ENCODE data around the gene KRTAP4-1. TPM values are rescaled to one million over a fixed set of nuclear protein-coding genes. Genes with fewer than 3 reads are reported as not detected.
"Not testable (repeated sequence)": the region's sequence is repeated elsewhere in the genome, so short reads cannot be mapped to it uniquely, and the experiment has no call there.

The KRTAP4-1 gene
- total and polyA plus RNA-seq, 4 donors, result not detected

DNA sequence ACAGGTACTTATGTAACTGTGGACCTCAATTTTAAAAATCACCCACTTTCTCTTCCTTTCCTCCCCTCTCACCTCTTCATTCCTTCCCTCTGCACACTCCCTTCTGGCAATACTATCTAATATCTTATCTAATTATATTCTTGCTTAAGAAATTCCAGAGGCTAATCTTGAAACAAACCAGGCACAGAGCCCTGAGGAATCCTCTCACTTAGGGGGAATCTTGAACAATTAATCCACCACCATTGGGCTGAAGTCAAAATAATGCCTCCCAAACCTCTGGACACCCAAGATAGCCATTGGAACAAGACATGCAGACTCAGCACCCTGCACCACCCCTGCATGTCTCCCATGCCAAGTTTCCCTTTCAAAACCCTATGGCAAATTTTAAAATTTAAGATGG, 43.4 kb downstream of the KRTAP4-1 start:
- TF ChIP-seq TAF1 (conservative IDR thresholded peaks at IDR 0.05) (no peak), NR2F2 (IDR thresholded peaks at IDR 0.05) (no peak)
- H3K36me3 ChIP-seq (ENCODE audit: control insufficient read depth in 4 of 4, insufficient read depth in 3 of 4, low read depth in 1 of 4, low read length in 3 of 4), result no peaks in the 10 kb centered on the region
- no peak overlapping the region for H3K9ac ChIP-seq (ENCODE audit: low read depth in 1 of 2, low read length in 2 of 2)
- DNase-seq (ENCODE audit: low spot score), result no peak
- no peak overlapping the region for H3K4me3 ChIP-seq (ENCODE audit: low read depth in 1 of 3, low read length in 3 of 3)
- H3K27me3 ChIP-seq (ENCODE audit: control insufficient read depth in 4 of 4, insufficient read depth in 4 of 4, low read length in 3 of 4), result peaks cover 0 to 4% (median under 1%) of the 10 kb centered on the region in 4 donors
- H3K27ac ChIP-seq (ENCODE audit: low read depth in 1 of 2, low read length in 2 of 2), result no peak overlapping the region
- H3K9me3 ChIP-seq (ENCODE audit: control insufficient read depth in 4 of 4, low read length in 3 of 4), result peaks cover 5 to 27% (median 11%) of the 10 kb centered on the region in 4 donors
- no peaks in the 10 kb centered on the region for H3K4me1 ChIP-seq (ENCODE audit: control insufficient read depth in 4 of 4, insufficient read depth in 4 of 4, low read length in 3 of 4)

- no peaks in the 10 kb centered on the region for H3K4me1 ChIP-seq (ENCODE audit: control insufficient read depth in 4 of 4, insufficient read depth in 4 of 4, low read length in 3 of 4)
- H3K4me3 ChIP-seq (ENCODE audit: low read depth in 1 of 3, low read length in 3 of 3), result no peak within 1 kb of the TSS
- H3K27ac ChIP-seq (ENCODE audit: low read depth in 1 of 2, low read length in 2 of 2), result no peak within 1 kb of the TSS
- TF ChIP-seq ATF3 (IDR thresholded peaks at IDR 0.05) (no peak), HNF4A (conservative IDR thresholded peaks at IDR 0.05) (no peak), EGR1 (IDR thresholded peaks at IDR 0.05; ENCODE audit: low read depth in 2 of 2) (no peak), NR2F2 (IDR thresholded peaks at IDR 0.05) (no peak), FOXA2 (IDR thresholded peaks at IDR 0.05) (no peak), RXRA (IDR thresholded peaks at IDR 0.05) (no peak), MAX (IDR thresholded peaks at IDR 0.05) (no peak), GABPA (IDR thresholded peaks at IDR 0.05 in 1 of 2, conservative IDR thresholded peaks at IDR 0.05 in 1 of 2) (no peak), HNF4G (IDR thresholded peaks at IDR 0.05) (no peak), CTCF (IDR thresholded peaks at IDR 0.05; ENCODE audit: low read depth, low read length, missing input control) (no peak), JUND (IDR thresholded peaks at IDR 0.05) (no peak), TAF1 (conservative IDR thresholded peaks at IDR 0.05) (no peak), RAD21 (IDR thresholded peaks at IDR 0.05) (no peak), YY1 (IDR thresholded peaks at IDR 0.05) (no peak), FOXA1 (IDR thresholded peaks at IDR 0.05) (no peak)
- DNase-seq (ENCODE audit: low spot score), result no peak
- no peaks in the 10 kb centered on the region for H3K36me3 ChIP-seq (ENCODE audit: control insufficient read depth in 4 of 4, insufficient read depth in 3 of 4, low read depth in 1 of 4, low read length in 3 of 4)
- 82% methylated on average over 6 of the region's 6 CpGs for WGBS
- peaks cover 5 to 27% (median 11%) of the 10 kb centered on the region in 4 donors for H3K9me3 ChIP-seq (ENCODE audit: control insufficient read depth in 4 of 4, low read length in 3 of 4)
- no peak within 1 kb of the TSS for H3K9ac ChIP-seq (ENCODE audit: low read depth in 1 of 2, low read length in 2 of 2)
- H3K27me3 ChIP-seq (ENCODE audit: control insufficient read depth in 4 of 4, insufficient read depth in 4 of 4, low read length in 3 of 4), result peaks cover 0 to 4% (median under 1%) of the 10 kb centered on the region in 4 donors
Observed at GRCh38 chr17:41140360-41141131, 44.2 kb downstream of the KRTAP4-1 start, which contains the start of gene KRTAP4-6. Gene KRTAP4-6 (minus strand): TSS chr17:41140544. CDS start chr17:41140487, 57 bp downstream.

GRCh38 chr17:41139865-41140264, 44.8 kb downstream of the KRTAP4-1 start:
- H3K4me1 ChIP-seq (ENCODE audit: control insufficient read depth in 4 of 4, insufficient read depth in 4 of 4, low read length in 3 of 4), result not testable (repeated sequence)
- 84% methylated on average over 12 of the region's 12 CpGs for WGBS

More at GRCh38 chr17:41139865-41140264, 44.8 kb downstream of the KRTAP4-1 start:
- H3K36me3 ChIP-seq (ENCODE audit: control insufficient read depth in 4 of 4, insufficient read depth in 3 of 4, low read depth in 1 of 4, low read length in 3 of 4); H3K27me3 ChIP-seq (ENCODE audit: control insufficient read depth in 4 of 4, insufficient read depth in 4 of 4, low read length in 3 of 4); DNase-seq (ENCODE audit: low spot score); H3K4me3 ChIP-seq (ENCODE audit: low read depth in 1 of 3, low read length in 3 of 3); H3K27ac ChIP-seq (ENCODE audit: low read depth in 1 of 2, low read length in 2 of 2); H3K9ac ChIP-seq (ENCODE audit: low read depth in 1 of 2, low read length in 2 of 2): not testable (repeated sequence)
- peaks cover 5 to 27% (median 11%) of the 10 kb centered on the region in 4 donors for H3K9me3 ChIP-seq (ENCODE audit: control insufficient read depth in 4 of 4, low read length in 3 of 4)

Small RNA genes within 50 kb of the gene (small RNA-seq; reads per million reads assigned to genes)
- gene KRTAP4-17P, result not detected

Other genes starting within 250 kb of the KRTAP4-1 start
Only the 30 nearest of the 41 such genes appear.
- gene KRTAP1-5, start 157.7 kb downstream of the KRTAP4-1 start, total RNA-seq, result not detected
- gene KRTAP1-5, start 157.7 kb downstream of the KRTAP4-1 start, polyA plus RNA-seq, result not detected
- gene KRTAP1-4, start 154.7 kb downstream of the KRTAP4-1 start, total RNA-seq, result not detected
- gene KRTAP1-4, start 154.7 kb downstream of the KRTAP4-1 start, polyA plus RNA-seq, result not detected
- gene KRTAP1-3, start 150.0 kb downstream of the KRTAP4-1 start, total RNA-seq, result not detected
- not detected for gene KRTAP1-3, start 150.0 kb downstream of the KRTAP4-1 start, polyA plus RNA-seq
- not detected for gene KRTAP1-1, start 143.5 kb downstream of the KRTAP4-1 start, total RNA-seq
- not detected for gene KRTAP1-1, start 143.5 kb downstream of the KRTAP4-1 start, polyA plus RNA-seq
- not detected for gene KRTAP2-1, start 137.6 kb downstream of the KRTAP4-1 start, total RNA-seq
- not detected for gene KRTAP2-1, start 137.6 kb downstream of the KRTAP4-1 start, polyA plus RNA-seq
- gene KRTAP2-2, start 129.7 kb downstream of the KRTAP4-1 start, total RNA-seq, result not detected
- not detected for gene KRTAP2-2, start 129.7 kb downstream of the KRTAP4-1 start, polyA plus RNA-seq
- gene KRTAP2-3, start 124.8 kb downstream of the KRTAP4-1 start, total RNA-seq, result not detected
- not detected for gene KRTAP2-3, start 124.8 kb downstream of the KRTAP4-1 start, polyA plus RNA-seq
- not detected for gene KRTAP2-4, start 119.0 kb downstream of the KRTAP4-1 start, total RNA-seq
- gene KRTAP2-4, start 119.0 kb downstream of the KRTAP4-1 start, polyA plus RNA-seq, result not detected
- not detected for gene KRTAP4-7, start 100.8 kb downstream of the KRTAP4-1 start, total RNA-seq
- not detected for gene KRTAP4-7, start 100.8 kb downstream of the KRTAP4-1 start, polyA plus RNA-seq
- gene KRTAP4-8, start 86.8 kb downstream of the KRTAP4-1 start, total RNA-seq, result not detected
- not detected for gene KRTAP4-8, start 86.8 kb downstream of the KRTAP4-1 start, polyA plus RNA-seq
- not detected for gene KRTAP4-16, start 82.7 kb downstream of the KRTAP4-1 start, total RNA-seq
- gene KRTAP4-16, start 82.7 kb downstream of the KRTAP4-1 start, polyA plus RNA-seq, result not detected
- not detected for gene KRTAP4-9, start 79.5 kb downstream of the KRTAP4-1 start, total RNA-seq
- not detected for gene KRTAP4-9, start 79.5 kb downstream of the KRTAP4-1 start, polyA plus RNA-seq
- gene KRTAP4-11, start 66.5 kb downstream of the KRTAP4-1 start, total RNA-seq, result not detected
- gene KRTAP4-11, start 66.5 kb downstream of the KRTAP4-1 start, polyA plus RNA-seq, result not detected
- not detected for gene KRTAP4-12, start 60.7 kb downstream of the KRTAP4-1 start, total RNA-seq
- not detected for gene KRTAP4-12, start 60.7 kb downstream of the KRTAP4-1 start, polyA plus RNA-seq
- gene KRTAP4-6, start 44.4 kb downstream of the KRTAP4-1 start, total RNA-seq, result not detected
- gene KRTAP4-6, start 44.4 kb downstream of the KRTAP4-1 start, polyA plus RNA-seq, result not detected
- not detected for gene KRTAP4-5, start 35.1 kb downstream of the KRTAP4-1 start, total RNA-seq
- not detected for gene KRTAP4-5, start 35.1 kb downstream of the KRTAP4-1 start, polyA plus RNA-seq
- not detected for gene KRTAP4-4, start 24.2 kb downstream of the KRTAP4-1 start, total RNA-seq
- gene KRTAP4-4, start 24.2 kb downstream of the KRTAP4-1 start, polyA plus RNA-seq, result not detected
- not detected for gene KRTAP4-3, start 16.7 kb downstream of the KRTAP4-1 start, total RNA-seq
- gene KRTAP4-3, start 16.7 kb downstream of the KRTAP4-1 start, polyA plus RNA-seq, result not detected
- gene KRTAP4-2, start 6.7 kb downstream of the KRTAP4-1 start, total RNA-seq, result not detected
- gene KRTAP4-2, start 6.7 kb downstream of the KRTAP4-1 start, polyA plus RNA-seq, result not detected
- gene KRTAP9-1, start 5.0 kb upstream of the KRTAP4-1 start, total RNA-seq, result not detected
- gene KRTAP9-1, start 5.0 kb upstream of the KRTAP4-1 start, polyA plus RNA-seq, result not detected
- not detected for gene KRTAP9-2, start 41.7 kb upstream of the KRTAP4-1 start, total RNA-seq
- gene KRTAP9-2, start 41.7 kb upstream of the KRTAP4-1 start, polyA plus RNA-seq, result not detected
- not detected for gene KRTAP9-3, start 47.5 kb upstream of the KRTAP4-1 start, total RNA-seq
- gene KRTAP9-3, start 47.5 kb upstream of the KRTAP4-1 start, polyA plus RNA-seq, result not detected
- gene KRTAP9-8, start 53.1 kb upstream of the KRTAP4-1 start, total RNA-seq, result not detected
- not detected for gene KRTAP9-8, start 53.1 kb upstream of the KRTAP4-1 start, polyA plus RNA-seq
- not detected for gene KRTAP9-4, start 64.8 kb upstream of the KRTAP4-1 start, total RNA-seq
- gene KRTAP9-4, start 64.8 kb upstream of the KRTAP4-1 start, polyA plus RNA-seq, result not detected
- gene KRTAP9-9, start 70.5 kb upstream of the KRTAP4-1 start, total RNA-seq, result not detected
- gene KRTAP9-9, start 70.5 kb upstream of the KRTAP4-1 start, polyA plus RNA-seq, result not detected
- gene KRTAP9-6, start 80.5 kb upstream of the KRTAP4-1 start, total RNA-seq, result not detected
- gene KRTAP9-6, start 80.5 kb upstream of the KRTAP4-1 start, polyA plus RNA-seq, result not detected
- gene KRTAP9-7, start 90.8 kb upstream of the KRTAP4-1 start, total RNA-seq, result not detected
- gene KRTAP9-7, start 90.8 kb upstream of the KRTAP4-1 start, polyA plus RNA-seq, result not detected
- not detected for gene KRTAP29-1, start 117.9 kb upstream of the KRTAP4-1 start, total RNA-seq
- gene KRTAP29-1, start 117.9 kb upstream of the KRTAP4-1 start, polyA plus RNA-seq, result not detected
- gene KRTAP16-1, start 124.4 kb upstream of the KRTAP4-1 start, total RNA-seq, result not detected
- gene KRTAP16-1, start 124.4 kb upstream of the KRTAP4-1 start, polyA plus RNA-seq, result not detected
- gene KRTAP17-1, start 130.8 kb upstream of the KRTAP4-1 start, total RNA-seq, result not detected
- gene KRTAP17-1, start 130.8 kb upstream of the KRTAP4-1 start, polyA plus RNA-seq, result not detected